Measurements from ENCODE around the gene SLC25A47.
"Not testable (repeated sequence)": the region's sequence is repeated elsewhere in the genome, so short reads cannot be mapped to it uniquely, and the experiment has no call there.

DNA sequence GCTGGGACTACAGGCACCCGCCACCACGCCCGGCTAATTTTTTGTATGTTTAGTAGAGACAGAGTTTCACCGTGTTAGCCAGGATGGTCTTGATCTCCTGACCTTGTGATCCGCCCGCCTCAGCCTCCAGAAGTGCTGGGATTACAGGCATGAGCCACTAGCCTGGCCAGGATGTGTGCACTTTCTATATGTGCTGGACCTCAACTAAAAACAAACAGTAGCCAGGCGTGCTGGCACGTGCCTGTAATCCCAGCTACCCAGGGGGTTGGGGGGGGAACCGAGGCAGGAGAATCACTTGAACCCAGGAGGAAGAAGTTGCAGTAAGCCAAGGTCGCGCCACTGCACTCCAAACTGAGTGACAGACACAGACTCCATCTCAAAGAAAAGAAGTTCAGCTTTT, 26.4 kb upstream of the SLC25A47 start:
- TF ChIP-seq, protein P1, sequence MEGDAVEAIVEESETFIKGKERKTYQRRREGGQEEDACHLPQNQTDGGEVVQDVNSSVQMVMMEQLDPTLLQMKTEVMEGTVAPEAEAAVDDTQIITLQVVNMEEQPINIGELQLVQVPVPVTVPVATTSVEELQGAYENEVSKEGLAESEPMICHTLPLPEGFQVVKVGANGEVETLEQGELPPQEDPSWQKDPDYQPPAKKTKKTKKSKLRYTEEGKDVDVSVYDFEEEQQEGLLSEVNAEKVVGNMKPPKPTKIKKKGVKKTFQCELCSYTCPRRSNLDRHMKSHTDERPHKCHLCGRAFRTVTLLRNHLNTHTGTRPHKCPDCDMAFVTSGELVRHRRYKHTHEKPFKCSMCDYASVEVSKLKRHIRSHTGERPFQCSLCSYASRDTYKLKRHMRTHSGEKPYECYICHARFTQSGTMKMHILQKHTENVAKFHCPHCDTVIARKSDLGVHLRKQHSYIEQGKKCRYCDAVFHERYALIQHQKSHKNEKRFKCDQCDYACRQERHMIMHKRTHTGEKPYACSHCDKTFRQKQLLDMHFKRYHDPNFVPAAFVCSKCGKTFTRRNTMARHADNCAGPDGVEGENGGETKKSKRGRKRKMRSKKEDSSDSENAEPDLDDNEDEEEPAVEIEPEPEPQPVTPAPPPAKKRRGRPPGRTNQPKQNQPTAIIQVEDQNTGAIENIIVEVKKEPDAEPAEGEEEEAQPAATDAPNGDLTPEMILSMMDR (IDR thresholded peaks at IDR 0.05), result not testable (repeated sequence)
- not testable (repeated sequence) for TF ChIP-seq POLR2A (IDR thresholded peaks at IDR 0.05)

All from body of pancreas (tissue), 4 donors.